GM19099 (cell line): Measurements from ENCODE around the gene FBXL20.

Source experiments
- POLR2A ChIP-seq: IDR thresholded peaks from 3 replicates; pipeline ENCODE4 v1.6.1; 2011; ENCODE audit warnings: low read depth; ENCODE audit not compliant: insufficient read length; ENCODE audit errors: extremely low read depth

FBXL20 gene

GRCh38 chr17:39402244-39402889 is 941 bp upstream of the FBXL20 start:
- no peak for TF ChIP-seq POLR2A

- TF ChIP-seq POLR2A: no peak
Observed at GRCh38 chr17:39400547-39401411, 647 bp downstream of the FBXL20 start.

GRCh38 chr17:39399791-39400190 is 1.6 kb downstream of the FBXL20 start:
- no peak for TF ChIP-seq POLR2A

GRCh38 chr17:39393736-39394135 is 7.7 kb downstream of the FBXL20 start:
- TF ChIP-seq POLR2A: no peak

- TF ChIP-seq POLR2A: no peak
Observed at GRCh38 chr17:39391448-39391847, 10.0 kb downstream of the FBXL20 start.

GRCh38 chr17:39385040-39385439 is 16.4 kb downstream of the FBXL20 start:
- TF ChIP-seq POLR2A: no peak

GRCh38 chr17:39380144-39380543 is 21.3 kb downstream of the FBXL20 start:
- no peak for TF ChIP-seq POLR2A

GRCh38 chr17:39376434-39376833 is 25.0 kb downstream of the FBXL20 start:
- no peak for TF ChIP-seq POLR2A

- TF ChIP-seq POLR2A: no peak
Observed at GRCh38 chr17:39365872-39366271, 35.6 kb downstream of the FBXL20 start.

- TF ChIP-seq POLR2A: no peak
Observed at GRCh38 chr17:39365242-39365641, 36.2 kb downstream of the FBXL20 start.

GRCh38 chr17:39364236-39365025 is 37.0 kb downstream of the FBXL20 start:
- no peak for TF ChIP-seq POLR2A

GRCh38 chr17:39361064-39361463 is 40.4 kb downstream of the FBXL20 start:
- TF ChIP-seq POLR2A: no peak

- TF ChIP-seq POLR2A: no peak
Observed at GRCh38 chr17:39360537-39360936, 40.9 kb downstream of the FBXL20 start.

- no peak for TF ChIP-seq POLR2A
Observed at GRCh38 chr17:39359994-39360393, 41.4 kb downstream of the FBXL20 start.

- no peak for TF ChIP-seq POLR2A
Observed at GRCh38 chr17:39357986-39358385, 43.4 kb downstream of the FBXL20 start.
